Omental fat pad (tissue), 4 donors: ENCODE data around the gene FAM83C. TPM values are rescaled to one million over a fixed set of nuclear protein-coding genes. Genes with fewer than 3 reads are reported as not detected.

Experiments used
- ATAC-seq: fragments of 150-250 bp; one replicate; pipeline ENCODE4 v1.9.1; 2016; ENCODE audit warnings: mild to moderate bottlenecking, moderate library complexity; ENCODE audit not compliant: low FRiP score
- DNase-seq: peaks from one replicate; pipeline ENCODE4 v3.0.0-alpha.2; 2019; ENCODE audit warnings: low spot score
- total RNA-seq, 4 donors: library from RNA; depleted of rRNA; stranded (reverse); fragments of >200 nt; gene quantifications; one replicate each; pipeline ENCODE4 v1.1.0, GENCODE V29; 2016
- TF ChIP-seq, protein P1 (sequence below), 3 donors: fragments of 450-650 bp; IDR thresholded peaks; one replicate each; pipeline ENCODE4 v1.5.1; 2016 to 2017; ENCODE audit warnings: antibody characterized with exemption in 3 of 3, mild to moderate bottlenecking in 3 of 3, moderate library complexity in 2 of 3

Gene FAM83C
- total RNA-seq, 4 donors from 2014 or later = 0.09 TPM; not detected in 3

DNA sequence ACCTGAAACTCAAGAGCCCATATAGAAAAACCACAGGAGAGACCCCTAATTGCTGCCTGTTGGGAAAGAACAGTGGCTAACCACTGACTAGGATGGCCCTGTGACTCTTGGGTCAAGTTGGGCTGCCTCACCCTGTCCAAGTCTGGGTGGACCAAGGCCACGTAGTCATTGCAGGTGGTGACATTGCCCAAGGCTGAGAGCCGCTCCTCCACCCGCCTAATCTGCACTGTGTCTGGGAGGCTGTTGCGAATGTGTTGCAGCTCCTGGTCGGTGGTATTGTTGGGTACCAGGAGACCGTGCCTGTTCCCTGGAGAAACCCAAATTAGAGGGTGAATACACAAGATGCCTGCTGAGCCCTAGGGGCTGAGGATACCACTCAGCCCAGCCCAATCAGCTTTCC lies 11.7 kb downstream of the FAM83C start:
- ATAC-seq (no peak), DNase-seq (no peak)
- TF ChIP-seq, protein P1, sequence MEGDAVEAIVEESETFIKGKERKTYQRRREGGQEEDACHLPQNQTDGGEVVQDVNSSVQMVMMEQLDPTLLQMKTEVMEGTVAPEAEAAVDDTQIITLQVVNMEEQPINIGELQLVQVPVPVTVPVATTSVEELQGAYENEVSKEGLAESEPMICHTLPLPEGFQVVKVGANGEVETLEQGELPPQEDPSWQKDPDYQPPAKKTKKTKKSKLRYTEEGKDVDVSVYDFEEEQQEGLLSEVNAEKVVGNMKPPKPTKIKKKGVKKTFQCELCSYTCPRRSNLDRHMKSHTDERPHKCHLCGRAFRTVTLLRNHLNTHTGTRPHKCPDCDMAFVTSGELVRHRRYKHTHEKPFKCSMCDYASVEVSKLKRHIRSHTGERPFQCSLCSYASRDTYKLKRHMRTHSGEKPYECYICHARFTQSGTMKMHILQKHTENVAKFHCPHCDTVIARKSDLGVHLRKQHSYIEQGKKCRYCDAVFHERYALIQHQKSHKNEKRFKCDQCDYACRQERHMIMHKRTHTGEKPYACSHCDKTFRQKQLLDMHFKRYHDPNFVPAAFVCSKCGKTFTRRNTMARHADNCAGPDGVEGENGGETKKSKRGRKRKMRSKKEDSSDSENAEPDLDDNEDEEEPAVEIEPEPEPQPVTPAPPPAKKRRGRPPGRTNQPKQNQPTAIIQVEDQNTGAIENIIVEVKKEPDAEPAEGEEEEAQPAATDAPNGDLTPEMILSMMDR (IDR thresholded peaks at IDR 0.05) = no peak

DNA sequence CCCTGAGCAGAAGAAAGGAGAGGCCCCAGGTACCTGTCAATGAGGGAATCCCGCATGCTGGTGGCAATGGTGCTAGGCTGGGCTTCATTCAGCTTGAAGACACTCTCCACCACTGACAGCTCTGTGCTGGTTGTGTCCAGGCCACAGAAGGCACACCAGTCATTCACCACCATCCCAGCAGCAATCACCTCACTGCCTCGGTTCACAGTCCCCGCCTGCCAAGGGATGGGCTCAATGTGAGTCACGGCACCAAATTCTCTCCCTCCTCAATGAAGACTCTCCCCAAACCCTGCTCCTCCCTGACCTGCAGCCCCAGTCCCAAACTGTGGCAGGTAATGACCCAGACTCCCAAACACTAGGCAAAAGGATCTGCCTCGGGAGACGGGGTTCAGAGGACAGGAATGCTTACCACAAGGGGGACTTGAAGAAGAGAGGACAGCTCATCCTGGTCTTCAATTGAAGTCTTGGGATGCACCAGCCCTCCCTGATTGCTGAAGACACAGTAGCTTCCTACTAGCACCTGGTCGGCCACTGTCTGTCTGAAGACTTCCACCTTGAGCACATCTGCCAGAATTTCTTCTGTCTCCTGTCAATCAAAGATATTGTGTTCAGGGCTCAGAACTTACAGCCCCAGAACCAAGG lies 12.6 kb downstream of the FAM83C start:
- TF ChIP-seq, protein P1 (IDR thresholded peaks at IDR 0.05) = no peak
- ATAC-seq = no peak
- no peak for DNase-seq

DNA sequence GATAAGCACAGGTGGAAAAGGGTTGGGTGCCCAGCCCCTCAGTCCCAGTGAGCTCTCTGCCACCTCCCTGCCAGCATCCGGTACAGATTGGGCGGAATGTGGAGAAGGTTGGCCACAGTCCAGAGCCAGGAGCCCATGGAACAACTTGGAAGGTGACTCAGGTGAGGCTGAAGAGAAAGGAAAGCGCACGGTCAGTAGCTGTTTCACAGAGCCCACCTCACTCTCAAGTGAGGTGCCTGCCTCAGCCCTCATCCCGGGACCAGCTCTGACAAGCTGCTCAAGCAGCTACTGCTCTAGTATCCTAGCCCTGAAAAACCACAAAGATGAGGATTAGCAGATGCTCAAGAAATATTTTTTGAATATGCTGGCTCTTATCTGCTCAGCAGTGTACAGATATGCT lies 13.2 kb downstream of the FAM83C start:
- TF ChIP-seq, protein P1 (IDR thresholded peaks at IDR 0.05) = no peak

DNA sequence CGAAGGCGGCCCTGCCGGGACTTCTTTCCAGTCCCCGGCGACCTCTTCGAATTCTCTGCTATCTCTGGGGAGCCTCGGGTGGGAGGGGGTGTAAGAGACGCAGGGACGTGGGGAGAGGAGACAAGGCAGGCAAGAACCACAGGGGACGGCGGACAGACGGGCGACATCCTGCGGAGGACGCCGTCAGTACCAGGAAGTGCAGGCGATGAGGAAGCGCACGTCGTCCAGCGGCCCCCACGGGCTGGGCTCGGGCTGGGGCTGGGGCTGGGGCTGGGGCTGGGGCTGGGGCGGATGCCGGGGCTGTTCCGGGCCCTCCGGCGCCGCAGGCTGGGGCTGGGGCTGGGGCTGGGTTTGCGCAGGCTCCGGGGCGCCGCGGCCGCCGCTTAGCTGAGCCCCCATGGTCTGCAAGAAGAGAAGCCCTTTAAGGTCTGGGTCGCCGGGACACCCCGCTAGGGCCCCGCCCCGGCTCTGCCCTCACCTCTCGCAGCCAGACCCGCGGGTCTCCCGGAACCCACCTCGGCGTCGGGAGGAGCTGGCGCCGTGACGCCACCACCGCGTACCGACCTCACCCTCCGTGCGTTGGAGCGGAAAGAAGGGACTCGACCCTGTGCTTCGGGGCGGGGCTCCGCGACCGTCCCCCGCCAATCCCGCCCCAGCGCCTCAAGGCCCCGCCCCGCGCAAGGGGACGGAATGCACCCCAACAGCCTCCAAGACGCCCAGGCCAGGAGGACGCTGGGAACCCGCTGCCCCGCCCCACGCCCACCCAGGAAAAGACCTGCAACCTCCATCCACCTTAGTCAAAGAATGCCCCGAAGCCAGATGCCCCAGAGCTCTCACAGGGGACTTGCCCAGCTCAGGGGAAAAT lies 14.5 kb downstream of the FAM83C start, which contains the start of gene MMP24OS:
Gene MMP24OS (minus strand): TSS at position 592 of the 865 bp plus-strand sequence. CDS start 193 bp downstream, at position 399.
- DNase-seq (peak; percentile 65), ATAC-seq (peak; percentile 86)
- TF ChIP-seq, protein P1 (IDR thresholded peaks at IDR 0.05) = no peak

More for the DNA sequence above, 13.2 kb downstream of the FAM83C start:
- DNase-seq = no peak
- ATAC-seq = no peak

DNA sequence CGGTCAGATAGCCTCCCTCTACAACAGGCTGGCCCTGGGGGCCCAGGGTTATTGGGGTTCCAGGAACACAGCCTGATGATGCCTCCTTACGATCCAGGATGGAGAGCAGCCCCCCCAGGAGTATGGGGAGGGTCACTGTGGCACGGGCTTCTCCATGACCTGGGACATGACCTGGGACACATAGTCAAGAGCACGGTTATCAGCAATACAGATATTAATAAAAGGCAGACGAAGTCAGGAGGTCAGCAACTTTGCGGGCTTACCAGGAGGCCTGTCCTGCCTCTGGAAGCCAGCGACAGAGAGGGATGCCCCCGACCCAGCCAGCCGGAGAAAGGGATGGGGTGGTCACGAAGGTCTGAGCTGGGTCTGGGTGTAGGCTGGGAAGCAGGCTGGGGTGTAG lies 15.1 kb downstream of the FAM83C start:
- ATAC-seq (peak; percentile 1), DNase-seq (no peak)
- TF ChIP-seq, protein P1 (IDR thresholded peaks at IDR 0.05) = no peak

DNA sequence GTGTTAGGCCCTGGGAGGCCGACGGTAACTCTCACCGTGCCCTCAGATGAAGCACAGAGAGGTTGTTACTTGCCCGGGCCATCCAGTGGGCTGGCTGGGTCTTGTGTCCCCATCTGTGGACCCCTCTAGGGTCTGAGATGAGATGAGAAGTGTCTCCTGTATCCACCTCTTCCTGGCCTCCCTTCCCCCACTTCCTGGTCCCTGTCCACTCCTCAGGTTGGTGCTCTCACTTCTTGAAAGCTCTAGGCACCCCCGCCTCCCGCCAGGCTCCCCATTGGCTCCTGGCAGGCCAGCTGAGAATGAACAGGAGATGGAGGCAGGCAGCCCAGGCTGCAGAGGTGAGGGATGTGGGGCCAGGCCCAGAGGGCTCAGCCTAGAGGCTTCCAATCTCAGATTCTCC lies 15.8 kb downstream of the FAM83C start:
- ATAC-seq (no peak), DNase-seq (no peak)
- TF ChIP-seq, protein P1 (IDR thresholded peaks at IDR 0.05) = no peak
